Measurements from ENCODE around the gene HTR3A.
"Not testable (repeated sequence)": the region's sequence is repeated elsewhere in the genome, so short reads cannot be mapped to it uniquely, and the experiment has no call there.

The HTR3A gene

DNA sequence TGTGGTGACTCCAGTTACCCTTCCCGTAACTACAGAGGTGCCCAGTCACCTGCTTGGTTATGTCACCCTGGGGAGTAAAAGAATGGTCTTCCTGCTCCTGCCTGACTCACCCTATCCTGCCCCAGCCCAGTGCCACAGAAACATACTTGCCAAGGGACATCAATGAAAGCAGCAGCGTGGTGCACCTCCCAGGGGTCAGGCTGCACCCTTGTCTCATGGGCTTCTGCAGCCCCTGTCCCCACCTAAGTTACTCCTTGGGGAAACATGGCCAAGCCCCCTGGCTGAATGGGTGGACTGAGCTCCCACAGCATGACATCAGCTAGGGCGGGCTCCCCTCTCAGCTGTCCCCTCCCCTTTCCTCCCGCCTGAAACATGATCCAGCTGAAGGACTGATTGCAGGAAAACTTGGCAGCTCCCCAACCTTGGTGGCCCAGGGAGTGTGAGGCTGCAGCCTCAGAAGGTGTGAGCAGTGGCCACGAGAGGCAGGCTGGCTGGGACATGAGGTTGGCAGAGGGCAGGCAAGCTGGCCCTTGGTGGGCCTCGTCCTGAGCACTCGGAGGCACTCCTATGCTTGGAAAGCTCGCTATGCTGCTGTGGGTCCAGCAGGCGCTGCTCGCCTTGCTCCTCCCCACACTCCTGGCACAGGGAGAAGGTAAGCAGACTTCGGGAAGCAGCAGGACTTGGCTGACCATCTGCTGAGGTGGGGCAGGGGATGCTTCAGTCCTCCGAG is at the start of gene HTR3A:
Gene HTR3A, plus strand, starts transcription at position 368 of the 730 bp plus-strand sequence. Its CDS starts 218 bp downstream, at position 586.
- H3K36me3 Mint-ChIP-seq (ENCODE audit: low read depth) = no peaks in the 10 kb centered on the region
- no peak within 1 kb of the TSS for H3K4me3 Mint-ChIP-seq
- no peaks in the 10 kb centered on the region for H3K9me3 Mint-ChIP-seq
- H3K27ac Mint-ChIP-seq = no peak within 1 kb of the TSS
- H3K4me1 Mint-ChIP-seq (ENCODE audit: low read depth) = no peaks in the 10 kb centered on the region
- peaks cover 11% of the 10 kb centered on the region for H3K27me3 Mint-ChIP-seq (ENCODE audit: low read depth)

DNA sequence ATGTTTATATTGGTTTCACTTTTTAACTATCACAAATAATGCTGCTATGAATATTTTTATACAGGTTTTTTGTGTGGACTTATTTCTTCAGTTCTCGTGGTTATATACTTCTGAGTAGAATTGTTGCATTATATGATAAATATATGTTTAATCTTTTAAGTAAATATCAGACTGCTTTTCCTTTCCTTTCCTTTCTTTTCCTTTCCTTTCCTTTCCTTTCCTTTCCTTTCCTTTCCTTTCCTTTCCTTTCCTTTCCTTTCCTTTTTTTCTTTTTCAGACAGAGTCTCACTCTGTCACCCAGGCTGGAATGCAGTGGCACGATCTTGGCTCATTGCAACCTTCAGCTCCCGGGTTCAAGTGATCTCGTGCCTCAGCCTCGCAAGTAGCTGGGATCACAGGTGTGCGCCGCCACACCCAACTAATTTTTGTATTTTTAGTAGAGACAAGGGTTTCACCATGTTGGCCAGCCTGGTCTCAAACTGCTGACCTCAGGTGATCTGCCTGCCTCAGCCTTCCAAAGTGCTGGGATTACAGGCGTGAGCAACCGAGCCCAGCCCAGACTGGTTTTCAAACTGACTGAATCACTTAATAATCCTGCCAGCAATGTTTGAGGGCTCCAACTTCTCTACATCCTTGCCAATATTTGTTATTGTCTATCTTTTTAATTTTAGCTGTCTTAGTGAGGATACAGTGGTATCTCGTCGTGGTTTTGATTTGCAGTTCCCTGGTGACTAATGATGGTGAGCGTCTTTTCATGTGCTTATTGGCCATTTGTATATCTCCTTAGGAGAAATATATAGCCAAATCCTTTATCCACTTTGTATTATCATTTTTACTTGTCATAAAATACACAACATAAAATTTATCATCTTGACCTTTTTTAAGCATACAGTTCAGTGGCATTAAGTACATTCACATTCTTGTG is 48.4 kb upstream of the HTR3A start:
- Mint-ChIP-seq H3K9me3 (no peaks in the 10 kb centered on the region), H3K36me3 (ENCODE audit: low read depth) (no peaks in the 10 kb centered on the region), H3K27me3 (ENCODE audit: low read depth) (peaks cover 8% of the 10 kb centered on the region), H3K4me3 (no peak overlapping the region), H3K27ac (no peak overlapping the region), H3K4me1 (ENCODE audit: low read depth) (no peaks in the 10 kb centered on the region)

DNA sequence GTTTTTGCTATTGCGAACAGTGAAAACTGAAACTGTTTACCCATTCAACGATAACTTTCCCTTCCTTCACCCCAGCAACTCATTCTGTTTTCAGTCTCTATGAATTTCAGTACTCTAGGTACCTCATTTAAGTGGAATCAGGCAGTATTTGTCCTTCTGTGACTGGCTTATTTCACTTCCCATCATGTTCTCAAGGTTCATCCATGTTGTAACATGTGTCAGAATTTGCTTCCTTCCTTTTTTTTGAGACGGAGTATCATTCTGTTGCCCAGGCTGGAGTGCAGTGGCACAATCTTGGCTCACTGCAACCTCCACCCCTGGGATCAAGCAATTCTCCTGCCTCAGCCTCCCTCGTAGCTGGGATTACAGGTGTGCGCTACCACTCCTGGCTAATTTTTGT is 46.6 kb upstream of the HTR3A start:
- H3K4me1 Mint-ChIP-seq (ENCODE audit: low read depth) = no peaks in the 10 kb centered on the region
- no peaks in the 10 kb centered on the region for H3K9me3 Mint-ChIP-seq
- peaks cover 6% of the 10 kb centered on the region for H3K27me3 Mint-ChIP-seq (ENCODE audit: low read depth)

DNA sequence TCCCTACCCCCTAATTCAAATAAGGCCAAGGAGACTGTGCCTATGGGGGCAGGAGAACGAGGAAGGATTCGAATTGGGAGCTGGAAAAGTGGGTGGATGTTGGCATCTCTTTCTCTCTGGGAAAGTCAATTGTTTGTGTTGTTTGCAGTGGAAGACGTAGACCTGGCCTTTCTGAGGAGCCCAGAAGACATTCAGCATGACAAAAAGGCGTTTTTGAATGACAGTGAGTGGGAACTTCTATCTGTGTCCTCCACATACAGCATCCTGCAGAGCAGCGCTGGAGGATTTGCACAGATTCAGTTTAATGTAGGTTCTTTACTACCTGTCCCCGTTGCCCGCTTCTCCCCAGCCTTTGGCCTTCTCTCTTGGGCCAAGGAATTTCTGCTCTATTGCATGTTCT is 42.1 kb upstream of the HTR3A start:
- no peaks in the 10 kb centered on the region for H3K9me3 Mint-ChIP-seq
- H3K4me1 Mint-ChIP-seq (ENCODE audit: low read depth) = no peaks in the 10 kb centered on the region
- H3K27me3 Mint-ChIP-seq (ENCODE audit: low read depth) = peaks cover 5% of the 10 kb centered on the region
- no peak overlapping the region for H3K4me3 Mint-ChIP-seq
- no peak overlapping the region for H3K27ac Mint-ChIP-seq
- no peaks in the 10 kb centered on the region for H3K36me3 Mint-ChIP-seq (ENCODE audit: low read depth)

More for the DNA sequence above, 46.6 kb upstream of the HTR3A start:
- no peak overlapping the region for H3K4me3 Mint-ChIP-seq
- no peak overlapping the region for H3K27ac Mint-ChIP-seq
- H3K36me3 Mint-ChIP-seq (ENCODE audit: low read depth) = no peaks in the 10 kb centered on the region

DNA sequence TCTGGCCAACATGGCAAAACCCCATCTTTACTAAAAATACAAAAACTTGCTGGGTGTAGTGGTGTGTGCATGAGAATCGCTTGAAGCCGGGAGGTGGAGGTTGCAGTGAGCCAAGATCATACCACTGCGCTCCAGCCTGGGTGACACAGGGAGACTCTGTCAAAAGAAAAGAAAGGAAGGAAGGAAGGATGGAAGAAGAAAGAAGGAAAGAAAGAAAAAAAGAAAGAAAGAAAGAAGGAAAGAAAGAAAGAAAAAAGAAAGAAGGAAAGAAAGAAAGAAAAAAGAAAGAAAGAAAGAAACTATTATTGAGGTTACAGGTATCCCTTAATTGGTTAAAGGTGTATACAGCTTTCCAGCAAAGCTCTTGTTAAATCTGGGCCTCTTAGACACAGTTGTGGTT is 40.7 kb upstream of the HTR3A start:
- not testable (repeated sequence) for H3K36me3 Mint-ChIP-seq (ENCODE audit: low read depth); H3K27me3 Mint-ChIP-seq (ENCODE audit: low read depth); H3K9me3 Mint-ChIP-seq; H3K4me1 Mint-ChIP-seq (ENCODE audit: low read depth); H3K4me3 Mint-ChIP-seq; H3K27ac Mint-ChIP-seq

DNA sequence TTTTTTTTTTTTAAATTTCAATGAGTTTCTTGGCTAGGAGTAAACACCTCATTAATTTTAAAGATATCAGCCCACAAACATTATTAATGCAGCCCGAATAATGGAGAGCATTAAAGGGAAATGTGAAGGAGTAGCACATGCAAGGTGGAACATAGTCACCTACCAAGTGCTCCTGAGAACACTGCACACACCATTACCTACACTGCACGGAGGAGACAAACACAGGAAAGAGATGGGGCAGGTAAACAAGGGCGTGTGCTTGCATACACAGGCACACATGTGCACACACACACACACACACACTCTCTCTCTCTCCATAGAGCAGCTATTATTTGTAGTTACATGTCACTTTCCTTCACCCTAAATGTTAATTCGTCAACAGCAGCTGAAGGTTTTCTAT is 40.1 kb upstream of the HTR3A start:
- no peaks in the 10 kb centered on the region for H3K36me3 Mint-ChIP-seq (ENCODE audit: low read depth)
- no peaks in the 10 kb centered on the region for H3K9me3 Mint-ChIP-seq
- no peak overlapping the region for H3K27ac Mint-ChIP-seq
- H3K27me3 Mint-ChIP-seq (ENCODE audit: low read depth) = peaks cover 5% of the 10 kb centered on the region
- no peaks in the 10 kb centered on the region for H3K4me1 Mint-ChIP-seq (ENCODE audit: low read depth)
- H3K4me3 Mint-ChIP-seq = no peak overlapping the region

DNA sequence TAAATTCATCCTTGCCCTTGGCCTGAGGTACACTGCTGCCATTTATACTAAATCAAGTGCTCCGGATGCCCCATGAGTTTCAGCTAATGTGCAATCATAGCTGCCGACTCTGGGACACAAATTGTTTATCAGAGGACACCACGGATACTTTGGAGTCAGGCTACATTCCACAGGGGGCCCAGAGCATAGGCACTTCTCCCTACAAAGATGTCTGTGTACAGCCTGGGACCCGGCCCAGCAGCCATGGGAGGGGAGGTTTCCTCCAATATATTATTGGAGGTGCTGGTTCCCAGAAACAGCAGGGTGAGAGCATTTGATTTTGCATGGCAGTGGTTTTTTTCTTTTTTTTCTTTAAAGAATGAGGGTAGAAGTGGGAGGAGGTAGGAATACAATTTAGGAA is 39.0 kb upstream of the HTR3A start:
- no peaks in the 10 kb centered on the region for H3K9me3 Mint-ChIP-seq
- H3K36me3 Mint-ChIP-seq (ENCODE audit: low read depth) = no peaks in the 10 kb centered on the region
- H3K27me3 Mint-ChIP-seq (ENCODE audit: low read depth) = peaks cover 5% of the 10 kb centered on the region
- H3K4me3 Mint-ChIP-seq = no peak overlapping the region
- no peaks in the 10 kb centered on the region for H3K4me1 Mint-ChIP-seq (ENCODE audit: low read depth)
- no peak overlapping the region for H3K27ac Mint-ChIP-seq

DNA sequence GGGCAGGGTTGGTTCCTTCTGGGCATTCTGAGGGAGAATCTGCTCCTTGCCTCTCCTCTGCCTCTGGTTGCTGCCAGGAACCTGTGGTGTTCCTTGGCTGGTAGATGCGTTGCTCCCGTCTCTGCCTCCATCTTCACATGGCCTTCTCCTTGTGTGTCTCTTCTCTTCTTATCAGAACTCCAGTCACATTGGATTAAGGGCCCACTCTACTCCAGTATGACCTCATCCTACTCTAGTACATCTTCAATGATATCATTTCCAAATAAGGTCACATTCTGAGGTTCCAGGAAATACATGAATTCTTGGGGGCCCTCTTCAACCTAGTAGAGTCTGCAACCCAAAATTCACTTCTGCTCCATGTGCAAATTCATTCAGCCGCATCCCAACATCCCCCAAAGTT is 37.0 kb upstream of the HTR3A start:
- Mint-ChIP-seq H3K9me3 (no peaks in the 10 kb centered on the region), H3K27me3 (ENCODE audit: low read depth) (peaks cover 5% of the 10 kb centered on the region), H3K4me1 (ENCODE audit: low read depth) (no peaks in the 10 kb centered on the region), H3K4me3 (no peak overlapping the region), H3K36me3 (ENCODE audit: low read depth) (no peaks in the 10 kb centered on the region), H3K27ac (no peak overlapping the region)

DNA sequence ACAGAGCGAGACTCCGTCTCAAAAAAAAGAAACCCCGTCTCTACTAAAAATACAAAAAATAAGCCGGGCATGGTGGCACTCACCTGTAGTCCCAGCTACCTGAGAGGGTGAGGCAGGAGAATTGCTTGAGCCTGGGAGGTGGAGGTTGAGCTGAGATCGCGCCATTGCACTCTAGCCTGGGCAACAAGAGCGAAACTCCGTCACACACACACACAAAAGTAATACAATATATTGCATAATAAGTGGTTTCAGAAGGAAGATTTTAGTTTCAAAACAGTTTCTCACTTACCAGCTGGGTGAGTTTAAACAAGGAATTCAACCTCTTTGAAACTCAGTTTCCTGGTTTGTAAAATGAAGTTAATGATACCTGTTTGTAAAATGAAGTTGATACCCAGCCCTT is 32.7 kb upstream of the HTR3A start:
- no peak overlapping the region for H3K27ac Mint-ChIP-seq
- H3K9me3 Mint-ChIP-seq = no peaks in the 10 kb centered on the region
- no peaks in the 10 kb centered on the region for H3K4me1 Mint-ChIP-seq (ENCODE audit: low read depth)
- no peaks in the 10 kb centered on the region for H3K36me3 Mint-ChIP-seq (ENCODE audit: low read depth)
- peaks cover under 1% of the 10 kb centered on the region for H3K27me3 Mint-ChIP-seq (ENCODE audit: low read depth)
- no peak overlapping the region for H3K4me3 Mint-ChIP-seq

DNA sequence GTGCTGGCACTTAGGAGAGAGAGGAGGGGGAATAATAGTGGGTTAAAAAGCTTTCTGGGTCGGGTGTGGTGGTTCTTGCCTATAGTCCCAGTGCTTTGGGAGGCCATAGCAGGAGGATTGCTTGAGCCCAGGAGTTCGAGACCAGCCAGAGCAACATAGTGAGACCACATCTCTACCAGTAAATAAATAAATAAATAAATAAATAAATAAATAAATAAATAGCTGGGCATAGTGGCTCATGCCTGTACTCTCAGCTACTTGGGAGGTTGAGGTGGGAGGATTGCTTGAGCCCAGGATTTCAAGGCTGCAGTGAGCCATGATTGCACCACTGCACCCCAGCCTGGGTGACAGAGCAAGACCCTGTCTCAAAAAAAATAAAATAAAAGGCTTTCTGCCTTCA is 28.7 kb upstream of the HTR3A start:
- H3K36me3 Mint-ChIP-seq (ENCODE audit: low read depth); H3K4me3 Mint-ChIP-seq; H3K27ac Mint-ChIP-seq; H3K4me1 Mint-ChIP-seq (ENCODE audit: low read depth); H3K9me3 Mint-ChIP-seq; H3K27me3 Mint-ChIP-seq (ENCODE audit: low read depth): not testable (repeated sequence)

DNA sequence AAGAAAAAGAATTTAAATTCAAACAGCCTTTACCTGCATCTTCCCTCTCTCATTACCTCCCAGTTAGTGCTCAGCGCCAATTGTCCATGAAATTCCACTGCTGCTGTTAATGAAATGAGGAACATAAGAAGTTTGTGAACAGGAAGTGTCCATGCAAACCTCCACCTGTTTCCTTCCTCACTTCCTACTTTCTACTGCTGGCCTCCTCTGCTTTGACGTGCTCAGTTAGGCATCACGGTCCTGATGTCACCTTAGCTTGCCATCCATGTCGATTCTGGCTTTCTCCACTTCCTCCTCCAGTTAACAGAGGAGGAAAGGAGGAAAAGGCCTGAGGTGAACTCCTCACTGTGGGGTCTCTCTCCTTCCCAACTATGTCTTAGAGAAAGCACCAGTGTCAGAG is 26.9 kb upstream of the HTR3A start:
- no peak overlapping the region for H3K27ac Mint-ChIP-seq
- H3K36me3 Mint-ChIP-seq (ENCODE audit: low read depth) = no peaks in the 10 kb centered on the region
- H3K27me3 Mint-ChIP-seq (ENCODE audit: low read depth) = peaks cover 14% of the 10 kb centered on the region

DNA sequence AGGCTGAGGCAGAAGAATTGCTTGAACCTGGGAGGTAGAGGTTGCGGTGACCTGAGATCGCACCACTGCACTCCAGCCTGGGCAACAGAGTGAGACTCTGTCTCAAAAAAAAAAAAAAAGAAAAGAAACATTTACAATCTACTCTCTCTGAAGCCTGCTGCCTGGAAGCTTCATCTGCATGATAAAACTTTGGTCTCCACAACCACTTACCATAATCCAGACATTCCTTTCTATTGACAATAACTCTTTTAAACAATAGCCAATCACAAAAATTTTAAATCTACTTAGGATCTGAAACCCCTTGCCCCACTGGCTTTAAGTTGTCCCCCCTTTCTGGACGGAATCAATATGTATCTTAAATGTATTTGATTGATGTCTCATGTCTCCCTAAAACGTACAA is 25.0 kb upstream of the HTR3A start:
- Mint-ChIP-seq H3K27me3 (ENCODE audit: low read depth) (peaks cover 24% of the 10 kb centered on the region), H3K9me3 (no peaks in the 10 kb centered on the region), H3K4me1 (ENCODE audit: low read depth) (no peaks in the 10 kb centered on the region), H3K36me3 (ENCODE audit: low read depth) (no peaks in the 10 kb centered on the region), H3K4me3 (no peak overlapping the region), H3K27ac (no peak overlapping the region)

More for the DNA sequence above, 26.9 kb upstream of the HTR3A start:
- H3K4me3 Mint-ChIP-seq = no peak overlapping the region
- H3K4me1 Mint-ChIP-seq (ENCODE audit: low read depth) = no peaks in the 10 kb centered on the region
- H3K9me3 Mint-ChIP-seq = no peaks in the 10 kb centered on the region

DNA sequence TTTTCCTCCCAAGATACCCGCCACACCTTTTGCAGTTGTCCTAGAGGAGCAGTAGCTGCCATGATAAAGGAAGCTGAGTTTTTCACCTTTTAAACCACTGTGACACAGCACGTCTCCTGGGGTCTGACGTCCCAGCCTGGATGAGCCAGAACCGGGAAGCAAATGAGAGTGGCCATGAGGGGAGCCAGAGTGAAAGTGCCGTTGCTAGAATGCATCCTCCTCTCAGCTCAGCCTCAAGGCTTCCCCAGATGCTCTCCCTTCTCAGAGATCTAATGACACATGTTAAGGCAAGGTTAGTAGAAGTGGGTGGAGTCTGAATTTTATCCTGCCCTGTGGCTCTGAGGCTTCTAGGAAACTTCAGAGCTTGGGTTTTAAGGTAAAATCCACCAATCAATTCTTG is 23.4 kb upstream of the HTR3A start:
- Mint-ChIP-seq H3K27ac (no peak overlapping the region), H3K27me3 (ENCODE audit: low read depth) (peaks cover 24% of the 10 kb centered on the region), H3K9me3 (no peaks in the 10 kb centered on the region), H3K4me3 (no peak overlapping the region), H3K36me3 (ENCODE audit: low read depth) (no peaks in the 10 kb centered on the region), H3K4me1 (ENCODE audit: low read depth) (no peaks in the 10 kb centered on the region)

DNA sequence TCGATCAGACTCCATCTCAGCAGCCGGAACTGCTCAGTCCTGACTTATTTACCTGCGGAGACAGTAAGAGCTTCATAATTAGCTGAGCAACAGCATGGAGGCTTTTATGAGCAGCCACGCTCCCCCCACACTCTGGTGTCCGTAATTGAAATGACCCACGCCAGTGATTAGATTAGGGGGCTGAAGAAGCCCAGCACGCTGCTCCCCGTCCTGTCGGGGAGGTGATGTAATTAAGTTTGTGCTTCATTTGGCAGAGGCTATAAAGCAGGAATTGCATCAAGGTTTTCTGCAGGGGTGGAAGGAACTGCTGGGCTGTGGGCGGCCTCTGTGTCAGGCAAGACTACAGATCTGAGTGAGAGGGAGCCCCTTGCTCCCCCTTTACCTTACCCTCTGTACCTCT is 22.8 kb upstream of the HTR3A start:
- Mint-ChIP-seq H3K36me3 (ENCODE audit: low read depth) (no peaks in the 10 kb centered on the region), H3K4me1 (ENCODE audit: low read depth) (no peaks in the 10 kb centered on the region), H3K4me3 (no peak overlapping the region), H3K9me3 (no peaks in the 10 kb centered on the region), H3K27ac (no peak overlapping the region), H3K27me3 (ENCODE audit: low read depth) (peaks cover 24% of the 10 kb centered on the region)

DNA sequence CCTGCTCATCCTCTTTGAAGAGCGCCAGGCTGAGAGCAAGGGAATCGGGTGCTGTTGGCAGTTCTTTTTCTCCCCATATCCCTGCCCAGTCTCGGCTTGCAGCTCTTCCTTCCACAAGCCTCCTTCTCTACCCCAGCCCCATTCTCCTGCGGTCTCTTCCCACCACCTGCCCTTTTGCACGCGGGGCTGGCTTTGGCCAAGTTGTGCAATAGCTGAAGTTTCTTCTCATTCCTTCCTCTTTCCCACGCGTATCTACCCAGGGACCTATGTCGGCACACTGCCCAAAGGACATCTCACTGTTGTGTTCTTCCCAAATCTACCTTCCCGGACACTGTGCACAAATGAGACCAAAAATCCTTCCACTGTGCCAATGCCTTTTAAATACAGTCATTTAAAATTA is 22.3 kb upstream of the HTR3A start:
- Mint-ChIP-seq H3K27me3 (ENCODE audit: low read depth) (peaks cover 20% of the 10 kb centered on the region), H3K36me3 (ENCODE audit: low read depth) (no peaks in the 10 kb centered on the region), H3K4me3 (no peak overlapping the region), H3K27ac (no peak overlapping the region), H3K9me3 (no peaks in the 10 kb centered on the region), H3K4me1 (ENCODE audit: low read depth) (no peaks in the 10 kb centered on the region)
